Left lung (tissue), 10 donors: Measurements from ENCODE around the gene TTC8. TPM values are rescaled to one million over a fixed set of nuclear protein-coding genes. Genes with fewer than 3 reads are reported as not detected.

Experiments used
- ATAC-seq: fragments of 200-7000 bp; cut with Tn5 transposase; one replicate; pipeline ENCODE4 v1.9.1; 2020; ENCODE audit warnings: moderate library complexity
- DNase-seq, 4 donors: peaks; one replicate each; pipeline ENCODE4 v3.0.0-alpha.2; 2013 to 2020
- H3K27ac ChIP-seq, 2 donors: fragments of 200-600 bp; sonication (generic) in 1 of 2; one replicate each; pipeline versions ENCODE4 v1.5.0 to v1.8.0; 2020 to 2021
- H3K27me3 ChIP-seq, 2 donors: fragments of 200-600 bp; sonication (generic) in 1 of 2; one replicate each; pipeline versions ENCODE4 v1.5.0 to v1.8.0; 2020 to 2021
- H3K36me3 ChIP-seq, 2 donors: fragments of 200-600 bp; sonication (generic) in 1 of 2; one replicate each; pipeline versions ENCODE4 v1.5.0 to v1.8.0; 2020 to 2021
- H3K4me1 ChIP-seq, 2 donors: fragments of 200-600 bp; one replicate each; pipeline ENCODE4 v1.8.0; 2021
- H3K4me3 ChIP-seq, 2 donors: fragments of 200-600 bp; sonication (generic) in 1 of 2; one replicate each; pipeline versions ENCODE4 v1.5.0 to v1.8.0; 2020 to 2021; ENCODE audit warnings: mild to moderate bottlenecking in 1 of 2
- H3K9me3 ChIP-seq, 2 donors: fragments of 200-600 bp; sonication (generic) in 1 of 2; one replicate each; pipeline versions ENCODE4 v1.5.0 to v1.8.0; 2020 to 2021
- CTCF ChIP-seq, 2 donors: fragments of 200-600 bp; sonication (generic) in 1 of 2; IDR thresholded peaks; one replicate each; pipeline versions ENCODE4 v1.5.0 to v1.8.0; 2021; ENCODE audit warnings: antibody characterized with exemption in 2 of 2
- intact Hi-C, 2 donors: fragments of 100-400 bp; cut with DNase I; formaldehyde crosslinking; loops; one replicate each; pipeline versions ENCODE4 v1.11.2 to v1.14.2; 2022
- polyA plus RNA-seq, 6 donors: library from polyadenylated mRNA; unstranded; fragments of 120-200 nt; gene quantifications; one replicate each; pipeline ENCODE4 v1.2.1, GENCODE V29; 2013; ENCODE audit not compliant: insufficient read length in 6 of 6
- total RNA-seq, 2 donors: library from RNA; stranded (reverse); fragmentation: NEBNext Ultra II Directional; extraction: Animal tissue kit (Norgen Biotek cat#: 25700); gene quantifications; one replicate each; pipeline ENCODE4 v1.2.1, GENCODE V29; 2021
- donor health status: DM: no; HTN: yes; CAD: no.
- donor health status: DM: no; HTN: no; CAD: no.

The TTC8 gene
- total and polyA plus RNA-seq, 8 donors = 17.3 to 45.9 (median 38.8) TPM

- no peaks in the 10 kb centered on the region for H3K4me1 ChIP-seq
- no peak for TF ChIP-seq CTCF (IDR thresholded peaks at IDR 0.05)
- H3K9me3 ChIP-seq = no peaks in the 10 kb centered on the region
- DNase-seq (peak in 1 of 4 donors; percentile 7), ATAC-seq (peak; percentile 60)
- intact Hi-C loops = no loop called here
- no peak overlapping the region for H3K27ac ChIP-seq
- peaks cover 0 to 19% of the 10 kb centered on the region in 2 donors for H3K36me3 ChIP-seq
- no peak overlapping the region for H3K4me3 ChIP-seq
- H3K27me3 ChIP-seq = no peaks in the 10 kb centered on the region
Observed at GRCh38 chr14:88868558-88869159, 44.2 kb downstream of the TTC8 start.

- Histone ChIP-seq H3K4me3 (no peak overlapping the region), H3K27ac (no peak overlapping the region), H3K36me3 (peaks cover 0 to 19% of the 10 kb centered on the region in 2 donors), H3K4me1 (no peaks in the 10 kb centered on the region), H3K9me3 (no peaks in the 10 kb centered on the region), H3K27me3 (no peaks in the 10 kb centered on the region)
- intact Hi-C loops = no loop called here
- ATAC-seq (no peak), DNase-seq (no peak)
- TF ChIP-seq CTCF (IDR thresholded peaks at IDR 0.05) = no peak
Observed at GRCh38 chr14:88870777-88871176, 46.3 kb downstream of the TTC8 start.

- intact Hi-C loops = no loop called here
- Histone ChIP-seq H3K27ac (no peak overlapping the region), H3K4me3 (no peak overlapping the region), H3K4me1 (no peaks in the 10 kb centered on the region), H3K36me3 (peaks cover 0 to 19% of the 10 kb centered on the region in 2 donors), H3K9me3 (no peaks in the 10 kb centered on the region), H3K27me3 (no peaks in the 10 kb centered on the region)
- no peak for DNase-seq
- no peak for TF ChIP-seq CTCF (IDR thresholded peaks at IDR 0.05)
- ATAC-seq = no peak
Observed at GRCh38 chr14:88871429-88871828, 47.0 kb downstream of the TTC8 start.

- ATAC-seq (no peak), DNase-seq (no peak)
- no peaks in the 10 kb centered on the region for H3K4me1 ChIP-seq
- peaks cover 0 to 24% of the 10 kb centered on the region in 2 donors for H3K36me3 ChIP-seq
- H3K9me3 ChIP-seq = no peaks in the 10 kb centered on the region
- no peak overlapping the region for H3K27ac ChIP-seq
- no peaks in the 10 kb centered on the region for H3K27me3 ChIP-seq
- TF ChIP-seq CTCF (IDR thresholded peaks at IDR 0.05) = no peak
- H3K4me3 ChIP-seq = no peak overlapping the region
- intact Hi-C loops = no loop called here
Observed at GRCh38 chr14:88872976-88873375, 48.5 kb downstream of the TTC8 start.

- ATAC-seq (no peak), DNase-seq (no peak)
- Histone ChIP-seq H3K36me3 (peaks cover 0 to 46% of the 10 kb centered on the region in 2 donors), H3K4me1 (no peaks in the 10 kb centered on the region), H3K9me3 (peaks cover 0 to 14% of the 10 kb centered on the region in 2 donors), H3K4me3 (no peak overlapping the region), H3K27ac (no peak overlapping the region), H3K27me3 (no peaks in the 10 kb centered on the region)
- no peak for TF ChIP-seq CTCF (IDR thresholded peaks at IDR 0.05)
- intact Hi-C loops = no loop called here
Observed at GRCh38 chr14:88877192-88877591, 52.7 kb downstream of the TTC8 start.
